ENCODE results near the gene OR5AK2.
"Not testable (repeated sequence)": the region's sequence is repeated elsewhere in the genome, so short reads cannot be mapped to it uniquely, and the experiment has no call there.

The OR5AK2 gene

DNA sequence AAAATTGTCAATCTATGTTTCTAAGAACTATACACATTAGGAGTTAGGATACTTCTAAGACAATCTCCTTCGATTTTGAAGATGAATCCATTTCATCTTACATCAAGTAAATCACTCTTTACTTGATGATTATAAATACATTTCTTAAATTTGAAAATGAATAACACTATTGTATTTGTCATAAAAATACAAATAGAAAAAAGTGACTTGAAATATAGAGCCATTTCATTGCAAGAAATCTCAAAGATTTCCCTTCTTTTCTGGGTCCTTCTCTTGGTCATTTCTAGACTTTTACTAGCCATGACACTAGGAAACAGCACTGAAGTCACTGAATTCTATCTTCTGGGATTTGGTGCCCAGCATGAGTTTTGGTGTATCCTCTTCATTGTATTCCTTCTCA, at the start of gene OR5AK2:
OR5AK2 (plus strand) TSS at position 301 of the 400 bp plus-strand sequence; CDS start at position 301, 0 bp downstream.
- no peak for DNase-seq

DNA sequence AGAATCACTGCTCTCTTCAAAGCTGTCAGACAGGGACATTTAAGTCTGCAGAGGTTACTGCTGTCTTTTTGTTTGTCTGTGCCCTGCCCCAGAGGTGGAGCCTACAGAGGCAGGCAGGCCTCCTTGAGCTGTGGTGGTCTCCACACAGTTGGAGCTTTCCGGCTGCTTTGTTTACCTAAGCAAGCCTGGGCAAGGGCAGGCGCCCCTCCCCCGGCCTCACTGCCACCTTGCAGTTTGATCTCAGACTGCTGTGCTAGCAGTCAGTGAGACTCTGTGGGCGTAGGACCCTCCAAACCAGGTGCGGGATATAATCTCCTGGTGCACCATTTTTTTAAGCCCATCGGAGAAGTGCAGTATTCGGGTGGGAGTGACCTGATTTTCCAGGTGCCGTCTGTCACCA, 43.2 kb upstream of the OR5AK2 start:
- not testable (repeated sequence) for DNase-seq

- no peak for DNase-seq
These were observed 39.7 kb upstream of the OR5AK2 start for GRCh38 chr11:56948991-56949515.

DNA sequence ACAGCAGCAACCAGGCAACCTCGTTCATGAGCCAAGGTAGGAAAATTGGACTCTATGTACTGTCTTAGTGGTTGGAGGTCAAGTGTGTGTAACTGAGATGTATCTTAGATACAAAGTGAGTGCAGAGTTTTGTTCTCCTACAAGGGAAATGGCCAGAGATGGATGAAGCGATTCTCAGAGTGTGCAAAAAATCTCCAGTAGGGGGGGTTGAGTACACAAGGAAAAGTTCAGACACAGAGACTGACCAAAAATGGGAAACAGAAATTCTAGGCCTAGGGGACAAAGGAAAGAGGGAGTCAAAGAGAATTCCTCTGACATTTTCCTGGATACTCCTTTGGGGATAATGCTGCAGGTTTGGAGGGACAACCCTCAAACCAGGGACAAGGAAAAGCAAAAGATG, 38.2 kb upstream of the OR5AK2 start:
- no peak for DNase-seq

GRCh38 chr11:56953907-56954306, 34.8 kb upstream of the OR5AK2 start:
- not testable (repeated sequence) for DNase-seq

DNA sequence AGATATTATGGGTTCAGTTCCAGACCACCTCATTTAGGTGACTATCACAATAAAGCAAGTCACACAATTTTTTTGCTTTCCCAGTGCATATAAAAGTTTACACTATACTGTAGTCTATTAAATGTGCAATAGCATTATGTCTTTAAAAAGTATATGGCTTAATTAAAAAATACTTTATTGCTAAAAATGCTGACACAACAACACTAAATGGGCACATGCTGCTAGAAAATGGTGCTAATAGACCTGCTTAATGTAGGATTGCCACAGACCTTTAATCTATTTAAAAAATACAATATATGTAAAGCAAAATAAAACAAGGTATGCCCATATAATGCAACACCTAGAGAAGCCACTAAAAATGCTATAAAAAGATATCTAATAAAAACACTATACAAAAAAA, 27.1 kb upstream of the OR5AK2 start:
- no peak for DNase-seq

DNA sequence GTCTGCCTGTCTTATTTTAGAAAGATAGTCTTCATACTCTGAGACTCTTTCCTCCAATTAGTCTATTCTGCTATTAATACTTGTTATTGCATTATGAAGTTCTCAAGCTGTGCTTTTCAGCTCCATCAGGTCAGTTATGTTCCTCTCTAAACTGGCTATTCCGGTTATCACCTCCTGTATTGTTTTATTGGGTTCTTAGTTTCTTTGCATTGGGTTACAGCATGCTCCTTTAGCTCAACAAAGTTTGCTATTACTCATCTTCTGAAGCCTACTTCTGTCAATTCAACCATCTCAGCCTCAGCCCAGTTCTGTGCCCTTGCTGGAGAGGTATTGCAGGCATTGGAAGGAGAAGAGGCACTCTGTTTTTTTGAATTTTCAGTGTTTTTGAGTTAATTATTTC, 21.0 kb upstream of the OR5AK2 start:
- DNase-seq, result no peak

- DNase-seq, result no peak
These were observed 20.2 kb upstream of the OR5AK2 start for GRCh38 chr11:56968524-56968923.

- no peak for DNase-seq
These were observed 11.4 kb upstream of the OR5AK2 start for GRCh38 chr11:56977314-56977713.

DNA sequence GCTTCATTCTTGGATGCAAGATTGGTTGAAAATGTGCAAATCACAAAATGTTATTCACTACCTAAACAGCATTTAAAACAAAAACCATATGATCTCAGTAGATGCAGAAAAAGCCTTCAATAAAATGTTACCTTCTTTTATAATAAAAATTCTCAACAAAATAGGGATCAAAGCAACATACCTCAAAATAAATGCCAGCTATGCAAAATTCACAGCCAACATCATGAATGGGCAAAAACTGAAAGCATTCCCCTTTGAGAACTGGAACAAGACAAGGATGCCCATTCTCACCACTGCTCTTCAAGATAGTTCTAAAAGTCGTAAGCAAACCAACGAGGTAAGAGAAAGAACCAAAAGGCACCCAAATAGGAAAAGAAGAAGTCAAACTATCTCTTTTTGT, 2.0 kb downstream of the OR5AK2 start:
- no peak for DNase-seq

- no peak for DNase-seq
These were observed 5.8 kb downstream of the OR5AK2 start for GRCh38 chr11:56994532-56994931.

DNA sequence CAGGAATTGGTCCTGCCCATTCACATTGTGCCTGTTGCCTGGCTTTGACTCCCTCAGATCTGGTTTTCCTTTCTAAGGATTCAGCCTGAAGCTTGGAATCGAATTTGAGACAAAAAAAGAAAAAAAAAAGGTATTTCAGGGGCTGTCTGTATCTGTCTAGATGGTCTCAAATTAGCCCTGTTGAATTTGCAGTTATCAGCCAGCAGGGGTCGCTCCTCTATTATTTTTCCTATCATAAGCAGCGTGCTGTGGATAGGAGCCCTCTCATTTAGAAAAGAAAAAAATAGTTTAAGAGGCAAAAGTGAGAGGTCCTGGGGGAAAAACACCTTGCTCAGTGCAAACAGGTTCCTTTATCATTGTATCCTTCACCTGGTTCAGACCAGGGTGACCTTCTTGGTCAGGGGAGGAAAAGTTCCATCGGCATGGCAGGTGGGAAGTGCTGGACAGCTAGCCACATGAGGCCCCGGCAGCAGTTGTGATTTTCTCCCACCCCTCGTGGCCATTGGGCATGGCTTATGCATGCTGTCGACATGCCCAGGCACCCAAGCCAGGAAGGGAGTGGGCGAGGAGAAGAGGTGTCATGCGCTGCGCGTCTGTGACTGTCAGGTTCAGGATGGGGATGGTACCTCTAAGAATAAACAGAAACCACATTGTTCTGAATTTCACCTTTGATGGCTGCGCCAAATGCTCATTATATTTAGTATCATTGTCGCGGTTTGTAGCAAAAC, 13.1 kb downstream of the OR5AK2 start:
- no peak for DNase-seq

DNA sequence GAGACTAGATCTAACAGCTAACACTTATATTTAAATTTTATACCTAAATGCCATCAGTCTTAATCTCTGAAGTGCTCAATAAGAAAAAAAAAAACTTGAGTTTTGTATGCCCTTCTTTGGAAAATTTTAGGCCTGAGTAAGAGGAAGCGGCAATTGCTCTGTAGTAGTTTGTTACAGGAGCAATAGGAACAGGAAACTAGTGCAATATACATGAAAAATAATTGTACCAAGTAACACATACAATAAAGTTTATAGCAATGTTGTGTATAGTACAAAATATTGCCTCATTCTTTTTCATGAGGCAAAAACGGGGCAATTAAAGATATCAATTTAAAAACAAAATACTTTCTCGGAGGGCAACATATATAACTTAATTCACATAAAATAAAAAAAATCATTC, 19.7 kb downstream of the OR5AK2 start:
- DNase-seq, result no peak

- DNase-seq, result no peak
These were observed 27.0 kb downstream of the OR5AK2 start for GRCh38 chr11:57015679-57016078.

DNA sequence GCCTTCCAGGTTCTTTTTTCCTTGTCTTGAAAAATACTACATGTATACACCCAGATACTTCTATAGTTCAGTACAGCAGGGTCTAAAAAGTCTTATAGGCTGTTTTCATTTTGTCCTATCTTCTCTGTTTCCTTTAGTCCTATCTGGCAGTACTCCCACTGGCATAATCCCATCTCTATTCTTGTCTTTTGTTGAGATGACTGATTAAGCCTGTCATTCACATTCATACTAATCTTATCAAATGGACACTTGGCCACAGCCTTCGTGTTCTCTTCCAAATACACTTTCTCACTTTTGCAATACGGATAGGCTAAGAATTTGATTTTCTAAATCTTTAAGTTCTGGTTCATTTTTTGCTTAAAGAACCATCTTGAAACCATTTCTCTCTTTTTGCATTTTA, 42.8 kb downstream of the OR5AK2 start:
- no peak for DNase-seq

All from activated CD8-positive, alpha-beta memory T cell treated with anti-CD3 and anti-CD28 coated beads for 24 hours (primary cell).